IPS-15b (cell line): ENCODE measurements around the gene ABI3BP.

Experiments
- H3K27me3 ChIP-seq: one replicate; pipeline ENCODE4 v1.6.1; 2013; ENCODE audit warnings: low read length; ENCODE audit not compliant: control insufficient read depth, insufficient read depth
- H3K36me3 ChIP-seq: one replicate; pipeline ENCODE4 v1.6.1; 2013; ENCODE audit warnings: low read length; ENCODE audit not compliant: control insufficient read depth, insufficient read depth
- H3K4me1 ChIP-seq: one replicate; pipeline ENCODE4 v1.6.1; 2013; ENCODE audit warnings: mild to moderate bottlenecking, low read length; ENCODE audit not compliant: control insufficient read depth, insufficient read depth
- H3K4me3 ChIP-seq: one replicate; pipeline ENCODE4 v1.5.1; 2013; ENCODE audit warnings: low read depth, low read length
- H3K9ac ChIP-seq: one replicate; pipeline ENCODE4 v1.6.1; 2013; ENCODE audit warnings: low read depth, mild to moderate bottlenecking, low read length
- H3K9me3 ChIP-seq: one replicate; pipeline ENCODE4 v1.6.1; 2013; ENCODE audit warnings: mild to moderate bottlenecking, low read length; ENCODE audit not compliant: control insufficient read depth, insufficient read depth

The ABI3BP gene

GRCh38 chr3:100810671-100811070 lies 182.6 kb downstream of the ABI3BP start:
- Histone ChIP-seq H3K27me3 (no peaks in the 10 kb centered on the region), H3K9me3 (no peaks in the 10 kb centered on the region), H3K9ac (no peak overlapping the region), H3K4me3 (no peak overlapping the region), H3K4me1 (no peaks in the 10 kb centered on the region), H3K36me3 (no peaks in the 10 kb centered on the region)

- no peak overlapping the region for H3K4me3 ChIP-seq
- H3K9ac ChIP-seq = no peak overlapping the region
- H3K27me3 ChIP-seq = no peaks in the 10 kb centered on the region
- H3K9me3 ChIP-seq = no peaks in the 10 kb centered on the region
- no peaks in the 10 kb centered on the region for H3K36me3 ChIP-seq
- H3K4me1 ChIP-seq = no peaks in the 10 kb centered on the region
Measured at GRCh38 chr3:100804631-100805030, 188.6 kb downstream of the ABI3BP start.

- H3K9me3 ChIP-seq = no peaks in the 10 kb centered on the region
- no peaks in the 10 kb centered on the region for H3K4me1 ChIP-seq
Measured at GRCh38 chr3:100803711-100804110, 189.5 kb downstream of the ABI3BP start.

GRCh38 chr3:100802126-100802525 lies 191.1 kb downstream of the ABI3BP start:
- Histone ChIP-seq H3K27me3 (no peaks in the 10 kb centered on the region), H3K9ac (no peak overlapping the region), H3K36me3 (no peaks in the 10 kb centered on the region), H3K4me3 (no peak overlapping the region), H3K9me3 (no peaks in the 10 kb centered on the region), H3K4me1 (no peaks in the 10 kb centered on the region)

More at GRCh38 chr3:100803711-100804110, 189.5 kb downstream of the ABI3BP start:
- Histone ChIP-seq H3K4me3 (no peak overlapping the region), H3K36me3 (no peaks in the 10 kb centered on the region), H3K9ac (no peak overlapping the region), H3K27me3 (no peaks in the 10 kb centered on the region)

- H3K9me3 ChIP-seq = no peaks in the 10 kb centered on the region
Measured at GRCh38 chr3:100798012-100798411, 195.2 kb downstream of the ABI3BP start.

GRCh38 chr3:100796556-100796955 lies 196.7 kb downstream of the ABI3BP start:
- no peaks in the 10 kb centered on the region for H3K9me3 ChIP-seq
- no peaks in the 10 kb centered on the region for H3K36me3 ChIP-seq
- H3K9ac ChIP-seq = no peak overlapping the region
- no peak overlapping the region for H3K4me3 ChIP-seq
- H3K4me1 ChIP-seq = no peaks in the 10 kb centered on the region
- H3K27me3 ChIP-seq = no peaks in the 10 kb centered on the region

More at GRCh38 chr3:100798012-100798411, 195.2 kb downstream of the ABI3BP start:
- H3K4me1 ChIP-seq = no peaks in the 10 kb centered on the region
- H3K9ac ChIP-seq = no peak overlapping the region
- no peaks in the 10 kb centered on the region for H3K36me3 ChIP-seq
- no peak overlapping the region for H3K4me3 ChIP-seq
- H3K27me3 ChIP-seq = no peaks in the 10 kb centered on the region

GRCh38 chr3:100789579-100789978 lies 203.6 kb downstream of the ABI3BP start:
- no peaks in the 10 kb centered on the region for H3K9me3 ChIP-seq
- H3K27me3 ChIP-seq = no peaks in the 10 kb centered on the region
- H3K36me3 ChIP-seq = no peaks in the 10 kb centered on the region
- H3K4me3 ChIP-seq = no peak overlapping the region
- H3K4me1 ChIP-seq = no peaks in the 10 kb centered on the region
- H3K9ac ChIP-seq = no peak overlapping the region

- Histone ChIP-seq H3K36me3 (no peaks in the 10 kb centered on the region), H3K27me3 (no peaks in the 10 kb centered on the region), H3K4me3 (no peak overlapping the region), H3K9ac (no peak overlapping the region), H3K9me3 (no peaks in the 10 kb centered on the region), H3K4me1 (no peaks in the 10 kb centered on the region)
Measured at GRCh38 chr3:100783619-100784018, 209.6 kb downstream of the ABI3BP start.

- H3K9me3 ChIP-seq = no peaks in the 10 kb centered on the region
- no peaks in the 10 kb centered on the region for H3K27me3 ChIP-seq
- H3K9ac ChIP-seq = no peak overlapping the region
- no peaks in the 10 kb centered on the region for H3K36me3 ChIP-seq
- no peak overlapping the region for H3K4me3 ChIP-seq
- H3K4me1 ChIP-seq = no peaks in the 10 kb centered on the region
Measured at GRCh38 chr3:100782906-100783305, 210.3 kb downstream of the ABI3BP start.

GRCh38 chr3:100782348-100782747 lies 210.9 kb downstream of the ABI3BP start:
- H3K4me1 ChIP-seq = no peaks in the 10 kb centered on the region
- no peak overlapping the region for H3K9ac ChIP-seq
- H3K27me3 ChIP-seq = no peaks in the 10 kb centered on the region
- H3K9me3 ChIP-seq = no peaks in the 10 kb centered on the region
- no peak overlapping the region for H3K4me3 ChIP-seq
- no peaks in the 10 kb centered on the region for H3K36me3 ChIP-seq

GRCh38 chr3:100781301-100781700 lies 211.9 kb downstream of the ABI3BP start:
- no peaks in the 10 kb centered on the region for H3K4me1 ChIP-seq
- no peak overlapping the region for H3K9ac ChIP-seq
- H3K4me3 ChIP-seq = no peak overlapping the region
- no peaks in the 10 kb centered on the region for H3K27me3 ChIP-seq
- no peaks in the 10 kb centered on the region for H3K36me3 ChIP-seq
- H3K9me3 ChIP-seq = no peaks in the 10 kb centered on the region

GRCh38 chr3:100780071-100780622 lies 213.1 kb downstream of the ABI3BP start:
- H3K9me3 ChIP-seq = no peaks in the 10 kb centered on the region
- no peak overlapping the region for H3K9ac ChIP-seq
- no peaks in the 10 kb centered on the region for H3K36me3 ChIP-seq
- H3K27me3 ChIP-seq = no peaks in the 10 kb centered on the region
- H3K4me3 ChIP-seq = no peak overlapping the region
- H3K4me1 ChIP-seq = no peaks in the 10 kb centered on the region
